HepG2 (cell line): ENCODE data around the gene DNAAF9. TPM values are rescaled to one million over a fixed set of nuclear protein-coding genes. Genes with fewer than 3 reads are reported as not detected.
A peak's percentile ranks its signal among the peaks of the same experiment; 100 is the strongest.

Source experiments
- CEBPB ChIP-seq: IDR thresholded peaks from 2 replicates; pipeline ENCODE4 v1.6.1; 2011; ENCODE audit warnings: low read depth, low read length, improper control_type of control experiment, borderline replicate concordance
- GATA4 ChIP-seq: sonication (generic); IDR thresholded peaks from 2 replicates; pipeline ENCODE4 v1.6.1; 2016; ENCODE audit warnings: antibody characterized with exemption, low read depth, borderline replicate concordance
- JUND ChIP-seq: sonication (generic); formaldehyde crosslinking; IDR thresholded peaks from 2 replicates; pipeline ENCODE4 v1.8.0; 2022; ENCODE audit warnings: mild to moderate bottlenecking, missing genetic modification reagents
- KIAA2018 ChIP-seq: sonication (generic); formaldehyde crosslinking; IDR thresholded peaks from 2 replicates; pipeline ENCODE4 v1.5.0; 2020; ENCODE audit warnings: mild to moderate bottlenecking, missing genetic modification reagents, borderline replicate concordance
- RXRB ChIP-seq: IDR thresholded peaks from 2 replicates; pipeline ENCODE4 v1.6.1; 2016; ENCODE audit warnings: borderline replicate concordance, missing genetic modification reagents, missing compliant biosample characterization
- SIN3A ChIP-seq: IDR thresholded peaks from 2 replicates; pipeline ENCODE4 v1.6.1; 2011; ENCODE audit warnings: low read depth, mild to moderate bottlenecking, control low read depth, low read length, borderline replicate concordance
- TP53 ChIP-seq: sonication (generic); formaldehyde crosslinking; conservative IDR thresholded peaks from 2 replicates; pipeline ENCODE4 v1.4.0; 2020; ENCODE audit warnings: missing genetic modification reagents
- ZBTB4 ChIP-seq: sonication (generic); formaldehyde crosslinking; IDR thresholded peaks from 2 replicates; pipeline ENCODE4 v1.4.0; 2020; ENCODE audit warnings: missing genetic modification reagents, mild to moderate bottlenecking, borderline replicate concordance
- ZNF10 ChIP-seq: sonication (generic); formaldehyde crosslinking; IDR thresholded peaks from 2 replicates; pipeline ENCODE4 v1.4.0; 2020; ENCODE audit warnings: mild to moderate bottlenecking, low read depth, missing genetic modification reagents, borderline replicate concordance
- ZNF777 ChIP-seq: sonication (generic); formaldehyde crosslinking; IDR thresholded peaks from 2 replicates; pipeline ENCODE4 v1.4.0; 2020; ENCODE audit warnings: missing genetic modification reagents
- ZNF784 ChIP-seq: sonication (generic); formaldehyde crosslinking; IDR thresholded peaks from 2 replicates; pipeline ENCODE4 v1.5.1; 2020; ENCODE audit warnings: missing genetic modification reagents, mild to moderate bottlenecking, borderline replicate concordance
- polyA plus RNA-seq, 8 experiments: library from polyadenylated mRNA; depleted of rRNA in 3 of 8; stranded (reverse) in 7 of 8; unstranded in 1 of 8; fragments of >200 nt; fragmentation: Illumina TruSeq in 4 of 8; extraction: Trizol in 4 of 8; gene quantifications; 2 replicates each; pipeline versions ENCODE4 v1.2.1 to v1.2.3, GENCODE V29; 2011 to 2016; ENCODE audit warnings: low read depth in 4 of 8, missing spikeins in 1 of 8, mixed read lengths in 1 of 8; ENCODE audit not compliant: insufficient read depth in 1 of 8
- total RNA-seq, 5 experiments: library from RNA; depleted of rRNA; stranded (reverse); fragments of >200 nt; fragmentation: Illumina TruSeq; extraction: Trizol; gene quantifications; 2 replicates each; pipeline ENCODE4 v1.2.3, GENCODE V29; 2016; ENCODE audit warnings: low read depth in 1 of 5

DNAAF9 gene
- total and polyA plus RNA-seq, 2 of the 13 experiments (the other 11 are each of a cell fraction or from before 2014, with no cell fraction given): 10.5 to 14.9 TPM

GRCh38 chr20:3407040-3407770 is at the start of gene DNAAF9 (continued):
- no peak for TF ChIP-seq KIAA2018
- no peak for TF ChIP-seq CEBPB
- no peak; the same call in 1 of the 2 replicates for TF ChIP-seq ZBTB4 (CRISPR knock-in tag)
- peak; percentile 81; the same call in 1 of the 2 replicates for TF ChIP-seq SIN3A
- no peak for TF ChIP-seq ZNF10 (CRISPR knock-in tag)
- no peak for TF ChIP-seq TP53
- 0 out of 2 replicates have a peak, but pooled peaks have one; percentile 7 for TF ChIP-seq RXRB
- peak; percentile 15; the same call in 1 of the 2 replicates for TF ChIP-seq JUND (CRISPR knock-in tag)
- TF ChIP-seq GATA4: peak; percentile 28; the same call in 1 of the 2 replicates
- TF ChIP-seq ZNF784 (CRISPR knock-in tag): peak; percentile 11; the same call in 1 of the 2 replicates
- TF ChIP-seq ZNF777: peak; percentile 93
